Right atrium auricular region (tissue), 2 donors: ENCODE measurements around the gene GRM4. TPM values are rescaled to one million over a fixed set of nuclear protein-coding genes. Genes with fewer than 3 reads are reported as not detected.

Experiments
- DNase-seq: peaks from one replicate; pipeline ENCODE4 v3.0.0-alpha.2; 2019; ENCODE audit warnings: low spot score
- H3K27ac ChIP-seq, 2 donors: fragments of 200-600 bp; sonication (generic); 1 replicate in 1 of 2; 2 replicates in 1 of 2; pipeline ENCODE4 v1.5.1; 2016 to 2019
- H3K27me3 ChIP-seq, 2 donors: fragments of 200-600 bp; sonication (generic); one replicate each; pipeline versions ENCODE4 v1.5.1 to v1.6.0; 2017 to 2019
- H3K36me3 ChIP-seq: fragments of 200-600 bp; sonication (generic); one replicate; pipeline ENCODE4 v1.5.1; 2016
- H3K4me1 ChIP-seq, 2 donors: fragments of 200-600 bp; sonication (generic); one replicate each; pipeline versions ENCODE4 v1.5.1 to v1.6.0; 2017 to 2019
- H3K4me3 ChIP-seq, 2 donors: fragments of 200-600 bp; sonication (generic); 1 replicate in 1 of 2; 2 replicates in 1 of 2; pipeline ENCODE4 v1.5.1; 2017 to 2019; ENCODE audit warnings: mild to moderate bottlenecking in 1 of 2, moderate library complexity in 1 of 2
- H3K9me3 ChIP-seq, 2 donors: fragments of 200-600 bp; sonication (generic); one replicate each; pipeline ENCODE4 v1.5.1; 2019
- CTCF ChIP-seq, 2 donors: fragments of 200-600 bp; sonication (generic); IDR thresholded peaks; one replicate each; pipeline ENCODE4 v1.5.1; 2019; ENCODE audit warnings: antibody characterized with exemption in 2 of 2
- total RNA-seq, 2 donors: library from RNA; depleted of rRNA; stranded (reverse); fragments of >200 nt; gene quantifications; one replicate each; pipeline ENCODE4 v1.1.0, GENCODE V29; 2016

The GRM4 gene
- total RNA-seq, 2 donors from 2014 or later, result not detected

DNA sequence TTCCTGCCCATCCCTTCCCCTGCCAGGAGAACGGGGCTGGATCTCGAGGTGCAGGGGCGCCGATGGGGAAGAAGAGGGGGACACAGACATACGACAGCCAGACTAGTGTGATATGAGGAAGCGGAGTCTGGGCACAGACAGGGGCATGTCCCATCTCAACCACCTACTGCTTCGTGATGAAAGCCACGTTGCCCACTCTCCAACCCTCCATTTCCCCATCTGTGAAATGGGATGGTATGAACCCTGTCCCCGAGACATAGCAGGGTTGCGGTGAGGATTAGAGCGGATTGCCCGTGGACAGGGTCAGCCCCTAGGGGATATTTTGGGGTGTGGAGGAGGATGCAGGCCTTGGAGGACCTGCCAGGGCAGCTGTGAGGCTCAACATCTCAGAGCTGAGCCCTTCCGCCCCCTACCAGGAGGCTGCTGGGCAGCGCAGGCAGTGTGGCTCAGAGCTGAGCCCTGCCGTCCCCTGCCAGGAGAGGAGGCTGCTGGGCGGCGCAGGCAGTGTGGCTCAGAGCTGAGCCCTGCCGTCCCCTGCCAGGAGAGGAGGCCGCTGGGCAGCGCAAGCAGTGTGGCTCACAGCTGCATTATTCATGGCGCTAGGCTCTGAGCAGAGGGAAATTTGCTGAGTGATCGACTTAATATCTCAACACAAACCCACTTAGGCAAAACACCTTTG lies 71.7 kb downstream of the GRM4 start:
- Histone ChIP-seq H3K27ac (no peak overlapping the region), H3K9me3 (no peaks in the 10 kb centered on the region), H3K4me3 (no peak overlapping the region), H3K36me3 (no peaks in the 10 kb centered on the region), H3K27me3 (no peaks in the 10 kb centered on the region), H3K4me1 (no peaks in the 10 kb centered on the region)
- no peak for TF ChIP-seq CTCF (IDR thresholded peaks at IDR 0.05)
- DNase-seq, result no peak

DNA sequence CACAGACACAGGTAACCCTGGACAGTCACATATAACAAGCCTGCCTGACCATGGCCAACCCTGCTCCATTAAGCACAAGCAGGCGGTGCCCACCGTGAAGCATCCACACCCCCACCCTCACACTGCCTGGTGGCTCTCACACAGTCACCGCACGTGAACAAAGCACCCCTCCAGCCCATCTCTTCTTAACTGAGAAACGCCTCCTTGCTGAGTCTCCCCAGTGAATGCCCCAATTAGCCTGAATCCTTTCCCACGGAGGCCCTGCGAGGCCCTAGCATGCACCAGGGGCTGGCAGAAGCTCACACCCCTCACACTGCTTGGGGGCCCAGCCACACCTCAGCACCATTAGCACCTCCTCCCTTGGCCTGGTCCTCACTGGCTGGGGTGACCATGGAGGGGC lies 72.3 kb downstream of the GRM4 start:
- Histone ChIP-seq H3K4me3 (no peak overlapping the region), H3K27me3 (no peaks in the 10 kb centered on the region), H3K36me3 (no peaks in the 10 kb centered on the region), H3K9me3 (no peaks in the 10 kb centered on the region), H3K27ac (no peak overlapping the region), H3K4me1 (no peaks in the 10 kb centered on the region)
- no peak for TF ChIP-seq CTCF (IDR thresholded peaks at IDR 0.05)
- no peak for DNase-seq

DNA sequence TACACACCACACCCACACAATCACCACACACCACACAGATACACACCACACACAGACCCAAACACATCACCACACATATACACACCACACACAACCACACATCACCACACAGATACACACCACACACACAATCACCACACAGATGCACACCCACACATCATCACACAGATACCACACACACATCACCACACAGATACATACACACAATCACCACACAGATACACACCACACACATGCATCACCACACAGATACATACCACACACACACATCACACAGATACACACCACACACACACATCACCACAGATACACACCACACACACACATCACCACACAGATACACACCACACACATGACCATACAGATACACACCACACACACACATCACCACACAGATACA lies 73.2 kb downstream of the GRM4 start:
- no peak for DNase-seq
- no peak overlapping the region for H3K4me3 ChIP-seq
- no peaks in the 10 kb centered on the region for H3K36me3 ChIP-seq
- H3K9me3 ChIP-seq, result no peaks in the 10 kb centered on the region
- H3K4me1 ChIP-seq, result no peaks in the 10 kb centered on the region
- TF ChIP-seq CTCF (IDR thresholded peaks at IDR 0.05), result no peak
- H3K27me3 ChIP-seq, result no peaks in the 10 kb centered on the region
- no peak overlapping the region for H3K27ac ChIP-seq

DNA sequence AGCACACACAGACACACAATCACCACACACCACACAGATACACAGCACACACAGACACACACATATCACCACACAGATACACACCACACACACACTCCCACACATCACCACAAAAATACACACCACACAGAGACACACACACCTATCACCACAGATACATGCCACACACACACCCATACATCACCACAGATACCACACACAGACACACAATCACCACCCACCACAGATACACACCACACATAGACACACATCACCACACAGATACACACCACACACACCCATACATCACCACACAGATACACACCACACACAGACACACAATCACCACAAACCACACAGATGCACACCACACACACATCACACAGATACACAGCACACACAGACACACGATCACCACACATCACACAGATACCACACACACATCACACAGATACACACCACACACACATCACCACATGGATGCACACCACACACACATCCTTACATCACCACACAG lies 74.0 kb downstream of the GRM4 start:
- H3K27ac ChIP-seq, result no peak overlapping the region
- no peaks in the 10 kb centered on the region for H3K36me3 ChIP-seq
- H3K4me3 ChIP-seq, result no peak overlapping the region
- no peaks in the 10 kb centered on the region for H3K9me3 ChIP-seq
- no peaks in the 10 kb centered on the region for H3K4me1 ChIP-seq
- no peaks in the 10 kb centered on the region for H3K27me3 ChIP-seq
- no peak for DNase-seq
- no peak for TF ChIP-seq CTCF (IDR thresholded peaks at IDR 0.05)

- no peak for TF ChIP-seq CTCF (IDR thresholded peaks at IDR 0.05)
- Histone ChIP-seq H3K36me3 (no peaks in the 10 kb centered on the region), H3K9me3 (no peaks in the 10 kb centered on the region), H3K27ac (no peak overlapping the region), H3K4me1 (no peaks in the 10 kb centered on the region), H3K4me3 (no peak overlapping the region), H3K27me3 (no peaks in the 10 kb centered on the region)
- no peak for DNase-seq
Observed at GRCh38 chr6:34071136-34071883, 74.6 kb downstream of the GRM4 start.
